OCI-LY3 (cell line): ENCODE results near the gene GTF2IRD1.

Source experiments
- H2AFZ ChIP-seq: fragments of 200-600, 300-600 bp; shearing (Covaris generic); 2 replicates; pipeline ENCODE4 v1.6.0; 2014; ENCODE audit warnings: antibody characterized with exemption, low read depth, low read length
- H3K27ac ChIP-seq: fragments of 200-600, 300-600 bp; sonication (generic); 2 replicates; pipeline ENCODE4 v1.5.1; 2014; ENCODE audit warnings: mild to moderate bottlenecking, low read length, moderate library complexity, mixed read lengths
- H3K27me3 ChIP-seq: fragments of 200-600, 300-600 bp; sonication (generic); 2 replicates; pipeline ENCODE4 v1.6.1; 2014; ENCODE audit warnings: low read depth, low read length, mixed read lengths
- H3K36me3 ChIP-seq: fragments of 200-600, 300-600 bp; sonication (generic); replicated peaks from 2 replicates; pipeline ENCODE3; 2014; ENCODE audit warnings: low read depth, low read length, mixed read lengths
- H3K4me1 ChIP-seq: fragments of 300-600, 200-600 bp; sonication (generic); 2 replicates; pipeline ENCODE4 v1.6.1; 2014; ENCODE audit warnings: low read length, mixed read lengths
- H3K4me2 ChIP-seq: fragments of 200-600, 300-600 bp; sonication (generic); 2 replicates; pipeline ENCODE4 v1.6.1; 2014; ENCODE audit warnings: low read length, mixed read lengths
- H3K4me3 ChIP-seq: fragments of 300-600, 200-600 bp; sonication (generic); 2 replicates; pipeline ENCODE4 v1.5.1; 2014; ENCODE audit warnings: antibody characterized with exemption, mild to moderate bottlenecking, low read length, moderate library complexity
- H3K79me2 ChIP-seq: fragments of 300-600, 200-600 bp; shearing (Covaris generic); 2 replicates; pipeline ENCODE4 v1.6.1; 2014; ENCODE audit warnings: mild to moderate bottlenecking, low read length, mixed read lengths
- H3K9ac ChIP-seq: fragments of 300-600, 200-600 bp; shearing (Covaris generic); 2 replicates; pipeline ENCODE4 v1.6.0; 2014; ENCODE audit warnings: mild to moderate bottlenecking, low read length, moderate library complexity
- H3K9me3 ChIP-seq: fragments of 200-600, 300-600 bp; shearing (Covaris generic); 2 replicates; pipeline ENCODE4 v1.6.1; 2014; ENCODE audit warnings: low read length, mixed read lengths; ENCODE audit not compliant: insufficient read depth
- H4K20me1 ChIP-seq: fragments of 200-600, 300-600 bp; sonication (generic); 2 replicates; pipeline ENCODE4 v1.6.1; 2016; ENCODE audit warnings: low read length, mixed read lengths; ENCODE audit not compliant: insufficient read depth
- EZH2phosphoT487 ChIP-seq: fragments of 200-600 bp; shearing (Covaris generic); IDR thresholded peaks from 2 replicates; pipeline ENCODE4 v1.6.1; 2018; ENCODE audit warnings: antibody characterized with exemption, mixed run types, low read depth
- TF ChIP-seq, protein P1 (sequence below): fragments of 200-600, 300-600 bp; sonication (generic); IDR thresholded peaks from 2 replicates; pipeline ENCODE4 v1.5.1; 2014; ENCODE audit warnings: antibody characterized with exemption, low read length, low read depth

GTF2IRD1 gene

DNA sequence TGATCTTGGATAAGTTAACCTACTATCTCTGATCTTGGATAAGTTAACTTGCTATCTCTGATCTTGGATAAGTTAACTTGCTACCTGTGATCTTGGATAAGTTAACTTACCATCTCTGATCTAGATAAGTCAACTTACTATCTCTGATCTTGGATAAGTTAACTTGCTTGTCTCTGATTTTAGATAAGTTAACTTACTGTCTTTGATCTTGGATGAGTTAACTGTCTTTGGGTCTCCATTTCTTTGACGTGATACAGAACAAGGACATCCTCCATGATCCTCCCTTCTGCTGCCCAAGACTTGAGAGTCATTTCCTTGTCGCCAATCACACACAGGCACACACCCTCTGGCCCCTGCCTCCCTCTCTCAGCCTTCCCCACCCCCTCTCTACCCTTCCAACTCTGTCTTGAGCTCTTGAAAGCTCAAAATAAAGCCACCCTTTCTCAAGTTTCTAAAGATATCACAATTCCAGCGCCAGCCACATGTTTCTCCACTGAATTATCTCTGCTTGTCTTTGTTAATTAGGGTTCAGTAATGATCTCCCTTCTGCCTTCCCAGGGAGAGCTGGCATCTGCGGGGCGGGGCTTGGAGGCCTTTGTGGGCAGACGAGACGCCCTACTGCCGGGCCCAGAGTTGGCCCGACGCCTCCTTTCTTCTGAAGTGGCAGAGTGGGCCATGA lies 118.7 kb downstream of the GTF2IRD1 start:
- TF ChIP-seq EZH2phosphoT487 = no peak
- TF ChIP-seq, protein P1, sequence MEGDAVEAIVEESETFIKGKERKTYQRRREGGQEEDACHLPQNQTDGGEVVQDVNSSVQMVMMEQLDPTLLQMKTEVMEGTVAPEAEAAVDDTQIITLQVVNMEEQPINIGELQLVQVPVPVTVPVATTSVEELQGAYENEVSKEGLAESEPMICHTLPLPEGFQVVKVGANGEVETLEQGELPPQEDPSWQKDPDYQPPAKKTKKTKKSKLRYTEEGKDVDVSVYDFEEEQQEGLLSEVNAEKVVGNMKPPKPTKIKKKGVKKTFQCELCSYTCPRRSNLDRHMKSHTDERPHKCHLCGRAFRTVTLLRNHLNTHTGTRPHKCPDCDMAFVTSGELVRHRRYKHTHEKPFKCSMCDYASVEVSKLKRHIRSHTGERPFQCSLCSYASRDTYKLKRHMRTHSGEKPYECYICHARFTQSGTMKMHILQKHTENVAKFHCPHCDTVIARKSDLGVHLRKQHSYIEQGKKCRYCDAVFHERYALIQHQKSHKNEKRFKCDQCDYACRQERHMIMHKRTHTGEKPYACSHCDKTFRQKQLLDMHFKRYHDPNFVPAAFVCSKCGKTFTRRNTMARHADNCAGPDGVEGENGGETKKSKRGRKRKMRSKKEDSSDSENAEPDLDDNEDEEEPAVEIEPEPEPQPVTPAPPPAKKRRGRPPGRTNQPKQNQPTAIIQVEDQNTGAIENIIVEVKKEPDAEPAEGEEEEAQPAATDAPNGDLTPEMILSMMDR = no peak
- no peaks in the 10 kb centered on the region; the same call in 1 of the 2 replicates for H3K4me1 ChIP-seq
- no peaks in the 10 kb centered on the region for H3K36me3 ChIP-seq
- H3K27me3 ChIP-seq = no peaks in the 10 kb centered on the region
- H3K4me3 ChIP-seq = no peak overlapping the region
- no peaks in the 10 kb centered on the region for H4K20me1 ChIP-seq
- H3K27ac ChIP-seq = no peak overlapping the region
- H2AFZ ChIP-seq = no peak overlapping the region
- no peaks in the 10 kb centered on the region for H3K79me2 ChIP-seq
- H3K4me2 ChIP-seq = no peak overlapping the region
- H3K9me3 ChIP-seq = no peaks in the 10 kb centered on the region
- H3K9ac ChIP-seq = no peak overlapping the region

DNA sequence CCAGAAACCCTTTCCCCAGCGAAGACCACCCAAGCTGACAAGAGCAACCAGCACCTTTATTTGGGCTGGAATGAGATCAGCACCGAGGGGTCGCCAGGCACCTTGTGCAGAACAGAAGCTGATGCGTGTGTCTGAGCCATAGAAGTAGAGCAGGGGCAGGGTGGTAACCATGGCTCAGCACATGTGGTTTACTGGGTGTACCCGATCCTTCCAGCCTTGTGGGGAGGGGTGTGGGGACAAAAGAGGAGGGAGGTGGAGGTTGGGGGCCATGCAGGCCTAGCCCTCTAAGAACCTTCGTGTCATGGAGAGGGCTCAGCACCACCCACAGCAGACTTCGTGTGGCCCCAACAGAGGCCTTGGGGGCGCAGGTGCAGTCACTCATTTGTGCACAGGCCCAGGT lies 119.8 kb downstream of the GTF2IRD1 start:
- H3K36me3 ChIP-seq = no peaks in the 10 kb centered on the region
- no peaks in the 10 kb centered on the region for H3K27me3 ChIP-seq
- no peaks in the 10 kb centered on the region; the same call in 1 of the 2 replicates for H3K4me1 ChIP-seq
- H3K9ac ChIP-seq = no peak overlapping the region
- H3K79me2 ChIP-seq = no peaks in the 10 kb centered on the region
- H3K4me3 ChIP-seq = no peak overlapping the region
- H3K4me2 ChIP-seq = no peak overlapping the region
- H4K20me1 ChIP-seq = no peaks in the 10 kb centered on the region
- TF ChIP-seq, protein P1 = no peak
- TF ChIP-seq EZH2phosphoT487 = no peak
- no peak overlapping the region for H3K27ac ChIP-seq
- no peak overlapping the region for H2AFZ ChIP-seq
- H3K9me3 ChIP-seq = no peaks in the 10 kb centered on the region

DNA sequence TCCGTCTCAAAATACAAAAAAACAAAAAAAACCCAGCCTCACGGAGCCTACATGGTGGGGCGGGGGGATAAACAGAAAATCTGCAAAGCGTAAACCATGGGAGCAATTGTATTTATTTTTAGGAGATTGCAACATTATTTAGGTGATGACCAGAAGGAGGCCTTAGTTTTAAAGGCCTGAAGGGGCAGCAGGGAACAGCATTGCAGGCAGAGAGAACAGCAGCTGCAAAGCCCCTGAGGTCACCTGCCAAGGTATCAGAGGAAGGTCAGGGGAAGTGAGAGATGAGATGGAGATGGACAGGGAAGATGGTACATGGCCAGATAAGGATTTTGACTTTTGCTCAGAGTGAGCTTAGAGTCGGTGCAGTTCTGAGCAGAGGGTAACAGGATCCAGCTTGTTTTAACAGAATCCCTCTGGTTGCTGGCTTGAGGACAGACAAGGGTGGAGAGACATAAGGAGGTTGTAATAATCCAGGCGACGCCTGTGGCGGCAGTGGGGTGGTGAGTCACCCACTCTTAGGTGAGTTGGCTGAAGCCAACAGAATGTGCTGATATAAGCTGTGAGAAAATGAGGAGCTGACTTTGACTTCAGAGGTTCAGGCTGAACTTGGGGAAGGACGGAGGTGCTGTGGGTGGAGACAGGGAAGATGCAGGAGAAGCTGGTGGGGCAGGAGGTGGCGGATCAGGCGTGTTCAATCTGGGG lies 121.5 kb downstream of the GTF2IRD1 start:
- no peaks in the 10 kb centered on the region for H3K36me3 ChIP-seq
- no peaks in the 10 kb centered on the region for H4K20me1 ChIP-seq
- TF ChIP-seq, protein P1 = no peak
- TF ChIP-seq EZH2phosphoT487 = no peak
- no peaks in the 10 kb centered on the region for H3K4me1 ChIP-seq
- H3K27ac ChIP-seq = no peak overlapping the region
- no peak overlapping the region for H3K9ac ChIP-seq
- H3K4me3 ChIP-seq = no peak overlapping the region
- H3K27me3 ChIP-seq = no peaks in the 10 kb centered on the region
- H3K4me2 ChIP-seq = no peak overlapping the region
- H3K79me2 ChIP-seq = no peaks in the 10 kb centered on the region
- H3K9me3 ChIP-seq = no peaks in the 10 kb centered on the region
- no peak overlapping the region for H2AFZ ChIP-seq

GRCh38 chr7:74575811-74576210 lies 122.1 kb downstream of the GTF2IRD1 start:
- no peak overlapping the region for H3K4me3 ChIP-seq
- H3K9me3 ChIP-seq = no peaks in the 10 kb centered on the region
- no peak overlapping the region for H3K9ac ChIP-seq
- TF ChIP-seq EZH2phosphoT487 = no peak
- TF ChIP-seq, protein P1 = no peak
- no peaks in the 10 kb centered on the region for H3K79me2 ChIP-seq
- no peaks in the 10 kb centered on the region for H4K20me1 ChIP-seq
- H2AFZ ChIP-seq = no peak overlapping the region
- no peaks in the 10 kb centered on the region for H3K36me3 ChIP-seq
- H3K4me2 ChIP-seq = no peak overlapping the region
- no peak overlapping the region for H3K27ac ChIP-seq
- no peaks in the 10 kb centered on the region for H3K27me3 ChIP-seq
- no peaks in the 10 kb centered on the region for H3K4me1 ChIP-seq
